Effector CD4-positive, alpha-beta T cell (primary cell): ENCODE measurements around the gene PYGO2.
"Not testable (repeated sequence)": the region's sequence is repeated elsewhere in the genome, so short reads cannot be mapped to it uniquely, and the experiment has no call there.

Experiments
- DNase-seq: peaks from one replicate; pipeline ENCODE4 v3.0.0-alpha.2; 2020

Gene PYGO2

GRCh38 chr1:154999571-155000410 is 38.2 kb upstream of the PYGO2 start:
- no peak for DNase-seq

- DNase-seq, result peak; percentile 39
These were observed 37.4 kb upstream of the PYGO2 start for GRCh38 chr1:154998818-154999570.

- DNase-seq, result no peak
These were observed 36.7 kb upstream of the PYGO2 start for GRCh38 chr1:154998201-154998780.

- DNase-seq, result no peak
These were observed 35.6 kb upstream of the PYGO2 start for GRCh38 chr1:154996966-154997701.

- DNase-seq, result not testable (repeated sequence)
These were observed 33.9 kb upstream of the PYGO2 start for GRCh38 chr1:154995301-154995983.

- DNase-seq, result no peak
These were observed 33.0 kb upstream of the PYGO2 start for GRCh38 chr1:154994591-154994990.

GRCh38 chr1:154994269-154994587 is 32.6 kb upstream of the PYGO2 start:
- DNase-seq, result no peak

GRCh38 chr1:154993572-154994268 is 32.1 kb upstream of the PYGO2 start, which contains the start of gene LENEP:
LENEP (plus strand) TSS chr1:154993586; CDS start chr1:154993608, 22 bp downstream.
- no peak for DNase-seq

- no peak for DNase-seq
These were observed 31.4 kb upstream of the PYGO2 start for GRCh38 chr1:154992721-154993571.

GRCh38 chr1:154990276-154990675 is 28.7 kb upstream of the PYGO2 start:
- no peak for DNase-seq

GRCh38 chr1:154989195-154989860 is 27.7 kb upstream of the PYGO2 start:
- no peak for DNase-seq

GRCh38 chr1:154988058-154988954 is 26.7 kb upstream of the PYGO2 start:
- DNase-seq, result no peak

GRCh38 chr1:154987326-154987725 is 25.7 kb upstream of the PYGO2 start:
- no peak for DNase-seq

GRCh38 chr1:154986736-154987135 is 25.2 kb upstream of the PYGO2 start:
- not testable (repeated sequence) for DNase-seq

GRCh38 chr1:154983776-154984466 is 22.3 kb upstream of the PYGO2 start:
- DNase-seq, result no peak

- DNase-seq, result peak; percentile 95
These were observed 21.5 kb upstream of the PYGO2 start, which contains the start of gene FLAD1 for GRCh38 chr1:154982897-154983648. FLAD1 (plus strand) TSS chr1:154983344; CDS start chr1:154983695, 351 bp downstream.

GRCh38 chr1:154982341-154982740 is 20.8 kb upstream of the PYGO2 start:
- no peak for DNase-seq
